GM21367 (cell line): ENCODE results near the gene TMEM212.
"Not testable (repeated sequence)": the region's sequence is repeated elsewhere in the genome, so short reads cannot be mapped to it uniquely, and the experiment has no call there.

Experiments
- ATAC-seq: cut with Tn5 transposase; IDR thresholded peaks from one replicate; pipeline ENCODE4 v1.9.1; 2021; ENCODE audit not compliant: unreplicated experiment

The TMEM212 gene

DNA sequence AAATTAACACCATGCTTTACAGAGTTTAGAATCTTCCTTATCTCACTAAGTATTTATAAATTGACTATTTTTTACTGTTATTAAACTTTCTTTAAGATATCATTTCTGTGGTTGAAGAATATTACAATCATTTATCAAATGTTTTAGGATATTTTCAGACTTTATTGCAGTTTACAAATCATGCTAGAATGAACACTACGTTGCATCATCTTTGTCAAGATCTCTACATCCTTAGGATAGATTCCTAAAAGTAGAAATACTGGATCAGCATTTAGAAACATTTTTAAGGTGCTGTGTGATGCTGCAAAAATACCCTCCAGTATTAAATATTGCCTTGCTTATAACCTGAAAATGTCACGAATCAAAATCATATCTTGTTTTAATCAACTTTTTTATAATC is 30.3 kb upstream of the TMEM212 start:
- no peak for ATAC-seq

DNA sequence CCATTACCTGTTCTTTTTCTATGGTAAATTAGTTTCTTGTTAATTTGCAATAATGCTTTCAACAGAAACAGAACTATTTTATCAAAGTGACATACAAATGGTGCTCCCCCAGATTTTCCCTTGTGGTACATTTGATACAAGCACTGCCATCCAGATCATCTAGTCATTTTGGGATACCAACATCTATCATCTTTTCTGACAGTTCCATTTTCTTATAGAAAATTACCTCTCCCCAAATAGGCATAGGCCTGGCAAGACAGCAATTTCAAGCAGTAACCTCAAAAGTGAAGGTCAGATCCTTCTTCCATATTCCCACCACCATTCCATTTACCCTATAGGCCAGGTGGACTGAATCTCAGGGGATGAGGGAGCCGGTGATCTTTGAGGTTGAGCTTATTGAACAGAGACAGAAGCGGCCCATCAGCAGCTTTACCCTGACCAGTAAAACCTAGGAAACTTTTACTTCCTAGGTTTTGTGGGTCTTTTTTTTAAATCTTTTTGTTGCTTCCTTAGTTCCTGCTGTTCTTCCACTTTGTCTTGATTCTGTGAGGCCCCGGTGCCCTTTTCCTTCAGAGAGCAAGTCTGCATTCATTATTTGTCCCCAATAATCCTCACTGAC is 29.8 kb upstream of the TMEM212 start:
- no peak for ATAC-seq

DNA sequence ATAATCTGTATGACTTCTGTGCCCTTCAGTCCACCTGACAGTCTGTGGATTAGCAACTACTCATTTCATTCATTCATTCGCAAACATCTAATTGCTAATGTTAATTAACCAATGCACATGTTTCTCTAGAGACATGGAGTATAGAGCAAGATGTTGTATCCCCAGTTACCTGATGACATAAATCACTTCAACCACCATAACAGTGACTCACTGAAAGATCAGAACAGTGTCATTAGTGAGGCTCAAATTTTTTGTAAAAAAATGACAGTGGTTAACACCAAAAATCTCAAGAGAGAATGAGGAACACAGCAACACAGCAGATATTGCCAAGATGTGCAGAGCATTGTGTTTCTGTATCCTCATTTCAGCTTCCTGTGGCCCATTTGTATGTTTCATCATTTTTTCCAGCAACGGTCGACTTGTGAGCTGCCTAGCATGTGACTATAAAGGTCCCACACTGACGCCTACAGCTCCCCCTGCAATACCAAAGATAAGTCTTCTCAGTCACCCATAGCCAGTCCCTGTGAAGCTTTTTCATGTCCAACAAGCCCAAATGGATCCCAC is 29.2 kb upstream of the TMEM212 start:
- ATAC-seq, result peak; percentile 34

DNA sequence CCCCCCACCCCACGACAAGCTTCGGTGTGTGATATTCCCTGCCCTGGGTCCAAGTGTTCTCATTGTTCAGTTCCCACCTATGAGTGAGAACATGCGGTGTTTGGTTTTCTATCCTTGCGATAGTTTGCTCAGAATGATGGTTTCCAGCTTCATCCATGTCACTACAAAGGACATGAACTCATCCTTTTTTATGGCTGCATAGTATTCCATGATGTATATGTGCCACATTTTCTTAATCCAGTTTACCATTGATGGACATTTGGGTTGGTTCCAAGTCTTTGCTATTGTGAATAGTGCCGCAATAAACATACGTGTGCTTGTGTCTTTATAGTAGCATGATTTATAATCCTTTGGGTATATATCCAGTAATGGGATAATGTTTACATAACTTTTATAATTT is 28.5 kb upstream of the TMEM212 start:
- not testable (repeated sequence) for ATAC-seq

DNA sequence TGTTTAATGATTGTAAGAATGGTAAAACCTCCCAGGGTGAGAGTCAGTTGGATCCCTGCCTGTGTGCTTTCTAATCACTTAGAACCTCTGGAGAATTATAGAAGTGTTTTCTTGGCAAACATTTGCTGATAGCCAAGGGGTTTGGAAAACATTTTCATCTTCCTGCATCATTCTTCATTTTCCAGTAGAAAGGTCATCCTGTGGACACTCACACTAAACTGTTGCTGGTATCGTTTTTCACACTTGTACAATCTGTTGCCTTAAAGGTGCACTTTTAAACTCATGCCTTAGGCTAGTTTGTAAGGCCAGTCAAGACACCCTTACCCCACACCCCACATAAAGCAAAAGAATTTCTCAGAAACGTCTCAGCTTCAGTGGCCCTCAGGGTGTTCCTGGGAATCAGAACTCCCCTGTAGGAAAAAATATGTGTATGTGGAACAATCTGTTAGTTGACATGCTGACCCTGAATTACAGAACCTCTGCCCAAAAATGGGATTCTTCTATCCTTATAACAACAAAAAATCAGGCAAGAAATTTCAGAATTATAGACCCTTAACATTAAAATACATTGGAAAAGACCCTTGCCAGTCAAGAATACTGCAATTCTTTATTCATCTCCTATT is 27.1 kb upstream of the TMEM212 start:
- no peak for ATAC-seq

DNA sequence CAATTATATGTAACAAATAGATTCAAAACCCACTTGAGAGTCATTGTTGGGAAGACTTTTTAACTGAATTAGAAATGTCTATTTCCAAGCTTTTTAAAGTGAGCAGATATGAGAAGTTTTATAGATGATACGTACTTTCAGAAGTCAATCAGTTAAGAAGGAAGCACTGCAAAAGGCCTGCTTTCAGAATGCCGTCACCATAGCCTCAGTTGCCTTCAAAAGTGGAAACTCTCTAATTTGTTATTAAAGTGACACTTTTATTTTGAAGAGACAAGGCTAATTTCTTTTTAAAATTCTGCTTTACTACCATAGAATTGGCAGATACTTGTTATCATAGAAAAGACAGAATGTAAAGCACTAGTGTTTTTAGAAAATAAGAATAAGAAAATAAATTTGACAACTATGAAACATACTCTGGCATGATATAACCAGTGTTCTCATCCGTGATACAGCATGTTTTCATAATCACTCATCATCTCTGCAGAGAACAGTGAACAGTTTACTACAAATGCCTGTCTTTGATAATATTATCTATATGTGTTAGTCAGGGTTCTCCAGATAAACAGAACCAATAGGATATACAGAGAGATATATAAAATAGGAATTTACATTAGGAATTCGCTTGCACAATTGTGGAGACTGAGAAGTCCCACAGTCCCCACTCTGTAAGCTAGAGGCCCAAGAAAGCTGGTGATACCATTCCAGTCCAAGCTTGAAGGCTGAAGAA is 25.9 kb upstream of the TMEM212 start:
- no peak for ATAC-seq

DNA sequence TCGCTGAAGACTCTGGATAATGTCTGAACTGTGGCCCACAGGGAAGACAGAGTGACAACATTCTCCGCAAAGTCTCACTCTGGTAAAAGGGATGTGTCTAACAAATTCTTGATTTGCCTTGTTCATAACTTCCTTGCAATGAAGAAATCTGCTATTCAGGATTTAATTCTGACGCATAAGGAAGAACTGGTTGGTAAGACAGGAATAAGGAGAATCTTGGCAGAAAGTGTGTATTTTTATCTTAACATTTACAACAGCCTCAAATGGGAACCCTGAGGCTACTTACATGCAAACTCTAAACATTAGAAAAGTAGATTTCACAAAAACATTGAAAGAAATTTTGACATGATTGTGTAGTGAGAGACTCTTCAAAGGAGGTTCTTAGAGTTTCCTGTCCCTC is 22.1 kb upstream of the TMEM212 start:
- no peak for ATAC-seq

DNA sequence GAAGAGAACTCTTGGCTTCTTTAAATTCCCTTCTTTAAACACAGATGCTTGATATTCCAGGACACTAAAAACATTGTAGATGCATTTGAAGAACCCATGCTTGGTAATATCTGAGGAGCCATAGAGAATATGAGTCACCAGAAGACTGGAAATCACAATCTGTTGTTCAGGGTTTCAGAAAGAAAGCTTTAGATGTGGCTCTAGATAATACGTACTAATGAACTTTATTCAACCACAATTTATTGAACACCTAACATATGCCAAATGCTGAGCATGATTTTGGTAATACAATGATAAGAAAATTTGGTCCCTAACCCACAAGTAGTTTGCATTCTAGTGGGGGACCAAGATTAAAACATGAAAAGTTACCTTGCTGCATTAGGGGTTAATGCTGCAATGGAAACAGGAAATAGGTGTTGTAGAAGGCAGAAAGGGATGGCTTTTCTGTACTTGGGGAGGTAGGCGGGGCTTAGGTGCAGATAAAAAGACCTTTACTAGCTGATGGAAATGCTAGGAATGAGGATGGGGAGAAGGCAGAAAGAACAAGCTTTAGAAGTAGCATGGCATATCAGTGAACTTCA is 21.3 kb upstream of the TMEM212 start:
- ATAC-seq, result no peak

DNA sequence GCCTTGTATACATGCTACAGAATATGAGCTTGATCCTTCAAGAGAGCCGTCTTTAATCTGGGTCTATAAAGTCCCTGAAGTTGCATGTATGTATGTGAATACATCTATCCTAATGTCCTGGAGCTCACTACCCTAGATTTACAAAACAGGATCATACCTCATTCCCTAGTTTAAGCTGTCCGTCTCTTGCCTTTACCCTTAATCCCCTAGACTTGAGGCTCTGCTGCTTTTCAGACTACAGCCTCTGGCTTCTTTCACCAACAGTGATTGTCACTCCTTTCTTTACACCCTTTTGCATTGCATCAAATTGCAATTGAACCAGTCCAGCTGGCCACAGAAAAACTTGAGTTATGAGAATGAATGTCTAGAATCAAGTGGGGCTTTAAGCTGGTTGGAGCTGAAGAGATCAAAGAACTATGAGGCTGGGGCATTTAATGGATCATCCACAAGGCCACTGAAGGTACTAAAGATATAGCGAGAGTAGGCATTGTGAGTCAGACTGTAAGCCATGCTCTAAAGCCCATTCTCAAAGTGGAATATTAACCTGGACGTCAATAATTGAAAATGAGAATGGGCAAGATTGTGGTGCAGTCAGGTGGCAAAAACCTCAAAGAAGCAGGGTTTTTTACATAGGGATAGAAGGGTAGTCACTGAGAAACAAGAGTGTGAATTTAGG is 20.6 kb upstream of the TMEM212 start:
- ATAC-seq, result no peak

DNA sequence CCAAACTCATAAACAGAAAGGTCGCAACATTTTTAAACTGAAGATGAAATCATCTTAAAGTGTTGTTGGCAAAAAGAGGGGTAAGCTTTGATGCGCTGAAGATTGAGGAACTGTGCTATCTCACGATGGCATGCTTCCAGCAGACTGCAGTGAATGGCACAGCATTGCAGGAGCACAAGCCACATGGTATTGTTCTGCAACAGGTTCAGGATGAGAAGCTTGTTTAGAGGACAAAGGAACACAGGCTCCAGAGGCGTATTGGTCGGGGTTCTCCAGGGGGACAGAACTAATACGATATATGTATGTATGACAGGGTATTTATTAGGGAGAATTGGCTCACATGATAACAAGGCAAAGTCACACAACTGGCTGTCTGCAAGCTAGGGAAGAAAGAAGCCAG is 19.0 kb upstream of the TMEM212 start:
- ATAC-seq, result no peak

DNA sequence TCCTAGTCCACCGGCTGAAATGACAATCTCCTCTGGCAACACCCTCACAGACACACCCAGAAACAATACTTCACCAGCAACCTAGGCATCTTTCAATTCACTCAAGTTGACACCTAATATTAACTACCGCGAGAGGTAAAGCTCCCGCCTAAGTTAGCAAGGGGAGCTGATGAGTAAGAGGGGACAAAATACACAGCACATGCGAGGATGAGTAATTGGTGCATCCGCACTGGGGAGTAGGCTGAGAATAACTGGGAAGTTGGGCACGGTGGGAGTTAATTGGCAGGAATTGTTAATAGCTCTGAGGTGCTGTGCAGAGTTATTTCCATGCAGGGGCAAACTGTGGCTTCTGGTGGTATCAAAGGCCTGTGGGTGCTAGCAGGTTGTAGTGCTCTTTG is 18.3 kb upstream of the TMEM212 start:
- no peak for ATAC-seq

DNA sequence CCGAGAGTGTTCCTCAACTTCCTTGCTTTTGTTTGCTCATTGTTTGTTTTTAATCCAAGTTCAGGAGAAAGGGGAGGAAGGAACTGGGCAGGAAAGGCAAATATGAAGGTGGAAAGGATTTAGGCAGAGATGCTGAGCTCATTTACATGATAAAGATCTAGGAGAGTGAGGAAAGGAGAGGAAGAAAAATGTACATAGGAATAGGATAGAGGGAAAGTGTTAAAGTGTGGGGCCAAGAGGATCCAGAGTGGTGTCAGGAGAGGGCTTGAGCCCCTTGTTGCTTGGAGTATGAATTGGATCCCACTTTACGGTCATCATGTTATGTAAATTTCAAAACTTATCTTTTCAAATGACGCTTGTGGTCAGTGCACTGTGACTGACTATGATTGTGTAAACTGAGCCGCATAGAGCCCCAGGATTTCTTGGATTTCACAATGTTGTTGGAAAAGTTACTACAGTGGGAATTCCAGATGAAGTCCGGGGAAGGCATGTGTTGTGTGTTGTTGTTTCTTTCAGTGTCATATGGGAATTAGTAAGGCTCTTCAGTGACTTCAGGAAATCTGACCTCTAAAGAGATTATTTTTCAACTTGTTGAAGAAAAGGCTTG is 17.8 kb upstream of the TMEM212 start:
- no peak for ATAC-seq

DNA sequence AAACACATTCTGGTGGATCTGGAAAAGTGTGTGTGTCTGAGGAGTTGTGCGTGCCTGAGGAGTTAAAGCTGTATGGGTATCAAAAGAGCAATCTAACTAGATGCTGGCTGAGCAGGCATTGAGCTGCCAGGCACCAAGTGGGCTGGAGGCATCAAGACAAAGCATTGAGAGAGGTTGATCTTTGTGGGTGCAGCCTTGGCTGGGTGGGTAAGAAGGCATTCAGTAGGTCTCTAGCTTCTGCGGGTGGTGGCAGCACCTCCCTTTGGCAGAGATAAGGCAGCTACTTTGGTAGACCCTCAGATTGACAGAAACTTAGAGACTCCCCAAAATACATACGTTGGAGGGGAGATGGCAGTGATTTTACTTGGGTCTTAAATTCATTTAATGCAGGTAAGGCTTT is 15.8 kb upstream of the TMEM212 start:
- ATAC-seq, result no peak

DNA sequence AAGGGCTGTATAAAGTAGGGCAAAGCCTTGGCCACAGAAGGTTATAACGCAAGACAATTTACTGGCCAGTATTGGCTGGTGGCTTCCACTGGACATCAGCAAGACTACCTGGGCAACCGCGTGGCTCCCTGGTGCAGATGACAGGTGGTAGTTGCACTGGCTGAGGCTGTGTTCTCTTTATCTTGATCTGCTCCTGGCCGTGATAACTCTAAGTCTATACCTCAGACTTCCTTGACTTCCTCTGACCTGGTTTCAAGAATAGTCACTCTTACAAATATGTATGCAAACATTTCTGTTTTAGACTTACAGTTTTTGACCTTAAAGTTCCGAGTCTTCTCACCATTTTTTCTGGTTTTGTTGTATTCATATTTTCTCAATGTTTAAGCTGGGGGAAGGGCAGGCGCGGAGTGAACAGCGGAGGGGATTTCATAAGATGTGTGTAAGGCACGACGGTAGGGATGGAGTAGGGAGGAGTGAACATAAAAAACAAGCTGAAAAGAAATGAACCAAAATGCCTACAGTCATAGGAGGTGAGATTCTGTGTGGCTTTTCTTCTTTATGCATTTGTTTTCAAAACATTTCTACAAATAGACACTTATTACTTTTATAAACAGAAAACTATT is 15.2 kb upstream of the TMEM212 start:
- no peak for ATAC-seq

DNA sequence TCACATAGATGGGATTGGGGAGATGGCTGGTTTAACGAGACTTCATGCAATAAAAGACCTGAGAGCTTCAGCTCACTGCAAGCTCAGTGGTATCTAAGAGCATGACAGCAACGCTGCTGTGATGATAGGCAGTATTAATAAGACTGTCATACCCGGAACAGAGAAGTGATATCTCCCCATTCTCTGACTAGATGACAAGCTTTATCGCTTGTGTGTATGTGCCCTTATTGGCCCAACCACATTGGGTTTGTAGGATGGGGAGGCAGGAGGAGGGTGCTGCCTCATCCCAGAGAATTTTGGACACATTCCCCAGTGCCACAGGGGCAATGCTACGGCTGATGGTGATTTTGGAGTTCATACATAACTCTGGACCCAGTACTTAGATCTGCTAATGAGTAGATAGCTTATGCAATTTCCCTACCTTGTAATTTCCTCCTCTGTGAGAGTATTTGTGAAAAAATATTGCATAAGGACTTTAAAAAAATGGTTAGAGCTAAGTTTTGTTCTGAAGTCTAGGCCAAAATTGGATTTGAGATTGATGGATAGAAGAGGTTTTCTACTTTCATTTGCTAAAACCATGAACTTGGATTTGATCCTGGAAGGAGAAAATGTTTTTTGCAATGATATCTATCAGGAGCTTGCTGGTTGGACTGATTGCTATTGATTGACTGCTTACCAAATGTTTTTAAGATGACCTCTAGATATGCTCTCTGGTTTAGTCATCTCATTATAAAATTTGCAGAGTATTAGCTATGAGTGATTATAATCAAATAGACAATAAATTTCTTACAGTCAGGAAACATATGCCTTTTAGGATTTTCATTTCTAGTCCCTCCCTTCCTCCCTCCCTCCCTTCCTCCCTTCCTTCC is 14.0 kb upstream of the TMEM212 start:
- ATAC-seq, result no peak

DNA sequence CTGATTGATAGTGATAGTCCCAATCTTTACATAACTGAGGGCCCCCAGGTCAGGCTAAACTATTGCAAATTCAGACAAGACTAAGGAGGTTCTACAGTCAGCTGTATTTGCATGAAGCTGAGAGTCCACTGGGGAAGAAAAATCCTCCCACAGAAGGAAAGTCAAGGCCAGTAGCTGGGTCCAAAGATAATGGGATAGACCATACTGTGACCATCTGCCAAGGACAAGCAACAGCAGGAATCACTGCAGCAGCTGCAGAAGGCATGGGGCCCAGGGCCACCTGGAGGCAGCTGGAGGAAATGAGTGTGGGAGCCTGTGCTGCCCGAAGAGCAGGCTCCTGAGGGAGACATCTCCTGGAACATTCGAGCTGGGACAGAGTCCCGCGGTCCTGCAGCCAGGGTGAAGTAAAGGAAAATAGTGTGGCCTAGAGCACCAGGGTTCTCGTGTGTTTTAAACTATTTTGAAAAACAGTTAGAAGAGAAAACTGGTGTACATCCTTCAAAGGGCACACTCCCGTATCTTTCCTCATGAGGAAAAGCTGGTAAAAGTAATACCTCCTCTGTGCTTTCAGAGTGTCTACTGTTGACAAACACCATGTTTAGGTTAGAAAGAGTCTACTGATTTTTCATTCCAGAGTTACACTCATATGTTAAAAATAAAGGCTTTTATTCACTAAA is 13.2 kb upstream of the TMEM212 start:
- no peak for ATAC-seq

DNA sequence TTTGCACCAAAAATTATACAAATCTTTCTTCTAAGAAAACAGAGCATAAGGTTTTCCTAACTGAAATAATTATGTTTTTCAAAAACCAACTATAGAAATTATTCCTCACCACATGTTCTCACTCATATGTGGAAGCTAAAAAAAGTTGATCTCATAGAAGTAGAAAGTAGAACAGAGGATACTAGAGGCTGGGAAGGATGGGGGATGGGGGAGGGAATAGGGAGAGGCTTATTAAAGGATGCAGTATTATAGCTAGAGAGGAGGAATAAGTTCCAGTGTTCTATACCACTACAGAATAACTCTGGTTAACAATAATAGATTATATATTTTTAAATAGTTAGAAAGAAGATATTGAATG is 12.7 kb upstream of the TMEM212 start:
- no peak for ATAC-seq

DNA sequence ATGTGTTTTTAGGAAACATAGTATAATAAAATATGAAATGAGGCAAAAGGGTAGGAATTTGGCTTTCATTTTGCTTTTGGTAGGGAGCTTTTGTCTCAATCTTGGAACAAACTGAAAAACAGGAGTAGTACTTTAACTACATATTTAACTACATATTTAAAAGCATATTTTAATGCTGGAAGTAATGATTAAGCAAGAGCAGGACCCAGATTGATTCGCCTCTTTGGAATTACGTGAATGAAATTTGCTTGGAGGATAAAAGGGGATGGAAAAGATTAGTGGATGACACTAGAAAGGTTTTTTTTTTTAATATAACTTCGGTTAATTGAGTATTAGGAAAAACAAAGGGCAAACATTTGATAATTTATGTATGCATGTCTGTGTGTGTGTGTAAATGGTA is 11.2 kb upstream of the TMEM212 start:
- no peak for ATAC-seq

DNA sequence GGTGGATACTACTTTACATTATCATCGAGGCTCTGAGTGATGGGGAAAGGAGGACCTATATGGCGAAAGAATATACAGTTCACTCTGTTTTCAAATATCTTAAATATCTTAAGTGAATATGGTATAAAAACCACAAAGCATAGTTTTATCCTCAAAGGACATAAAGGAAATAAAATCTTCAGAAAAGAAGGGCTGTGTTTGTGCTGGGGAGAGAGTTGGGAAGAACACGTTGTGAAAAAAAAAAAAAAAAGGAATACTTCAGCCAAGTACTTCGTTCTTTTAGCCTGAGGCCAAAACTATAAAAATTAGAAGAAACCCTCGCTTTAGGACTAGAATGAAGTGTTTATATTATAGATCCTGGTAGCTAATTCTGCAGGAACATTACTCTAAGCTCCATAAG is 10.2 kb upstream of the TMEM212 start:
- no peak for ATAC-seq
